Stimulated activated CD4-positive, alpha-beta T cell treated with anti-CD3 and anti-CD28 coated beads, Interleukin-12 subunit alpha, Interleukin-12 subunit beta, amount 100 ng/mL, for 4 hours (primary cell): Measurements from ENCODE around the gene LRP11.
"Not testable (repeated sequence)": the region's sequence is repeated elsewhere in the genome, so short reads cannot be mapped to it uniquely, and the experiment has no call there.

Experiments used
- DNase-seq: peaks from one replicate; pipeline ENCODE4 v3.0.0-alpha.2; 2020

LRP11 gene

DNA sequence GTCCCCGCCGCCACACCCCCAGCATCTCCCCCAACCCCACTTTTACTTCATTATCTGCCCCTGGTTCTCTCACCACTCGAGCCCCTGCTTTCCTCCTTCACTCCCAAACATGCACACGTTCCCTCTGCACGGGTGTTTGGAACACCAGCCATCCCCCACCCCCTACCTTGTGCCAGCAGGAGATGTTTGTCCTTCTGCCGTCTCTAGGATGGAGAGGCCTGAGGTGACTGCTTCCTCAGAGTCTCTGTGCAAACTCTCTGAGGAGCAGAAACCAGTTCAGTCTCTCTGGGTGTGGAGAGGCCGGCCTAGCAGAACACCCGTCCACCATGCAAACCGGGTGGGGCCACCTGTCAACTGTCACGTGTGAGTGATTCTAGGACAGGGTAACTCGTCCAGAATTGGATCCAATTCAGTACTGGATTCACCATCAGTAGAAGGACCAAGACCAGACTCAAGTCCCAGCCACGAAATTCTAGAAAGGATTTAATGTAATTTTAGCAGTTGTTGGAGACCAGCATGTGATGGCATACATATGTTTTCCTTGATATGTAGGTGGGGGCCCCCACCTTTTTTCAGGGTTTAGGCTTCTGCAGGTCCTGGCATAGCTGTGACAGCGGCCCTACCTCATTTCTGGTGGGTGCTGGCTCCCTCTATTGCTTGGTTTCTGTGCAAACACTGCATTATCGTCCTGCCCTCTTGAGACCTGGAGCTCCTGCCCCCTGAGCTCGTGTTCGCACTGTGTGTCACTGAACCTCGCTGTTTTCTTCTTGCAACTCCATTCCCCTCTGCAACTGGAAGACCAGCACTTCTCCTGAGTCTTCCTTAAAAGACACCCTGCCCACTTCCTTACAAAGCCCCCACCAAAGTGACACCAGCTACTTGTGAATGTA is 33.9 kb upstream of the LRP11 start, which contains the start of gene RAET1E:
Gene RAET1E (minus strand): TSS at position 259 of the 890 bp plus-strand sequence. CDS start 7,212 bp downstream, outside the sequence.
- DNase-seq = no peak

DNA sequence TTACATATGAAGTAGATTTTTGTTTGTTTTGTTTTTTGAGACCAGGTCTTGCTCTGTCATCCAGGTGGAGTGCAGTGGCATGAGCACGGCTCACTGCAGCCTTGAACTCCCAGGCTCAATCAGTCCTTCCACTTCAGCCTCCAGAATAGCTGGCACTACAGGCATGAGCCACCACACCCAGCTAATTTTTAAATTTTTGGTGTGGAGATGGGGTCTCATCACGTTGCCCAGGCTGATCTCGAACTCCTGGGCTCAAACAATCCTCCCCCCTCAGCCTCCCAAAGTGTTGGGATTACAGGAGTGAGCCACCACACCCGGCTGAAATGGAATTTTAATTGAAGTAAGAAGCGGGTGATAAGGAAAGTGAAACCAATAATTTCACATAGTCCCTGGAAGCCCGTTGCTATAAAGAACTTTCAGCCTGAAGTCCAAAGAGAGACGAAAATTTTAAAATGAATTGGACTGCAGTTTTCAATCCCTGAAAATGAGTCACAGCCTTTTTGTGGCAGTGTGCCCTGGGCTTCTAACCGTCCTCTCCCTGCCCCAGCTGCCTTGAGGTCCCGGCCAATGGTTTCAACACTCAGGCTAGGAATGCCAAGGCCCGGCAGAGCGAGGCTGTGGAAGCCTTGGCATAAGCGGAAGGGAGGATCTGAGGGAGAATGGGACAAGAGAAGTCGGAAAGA is 33.0 kb upstream of the LRP11 start:
- DNase-seq = no peak

DNA sequence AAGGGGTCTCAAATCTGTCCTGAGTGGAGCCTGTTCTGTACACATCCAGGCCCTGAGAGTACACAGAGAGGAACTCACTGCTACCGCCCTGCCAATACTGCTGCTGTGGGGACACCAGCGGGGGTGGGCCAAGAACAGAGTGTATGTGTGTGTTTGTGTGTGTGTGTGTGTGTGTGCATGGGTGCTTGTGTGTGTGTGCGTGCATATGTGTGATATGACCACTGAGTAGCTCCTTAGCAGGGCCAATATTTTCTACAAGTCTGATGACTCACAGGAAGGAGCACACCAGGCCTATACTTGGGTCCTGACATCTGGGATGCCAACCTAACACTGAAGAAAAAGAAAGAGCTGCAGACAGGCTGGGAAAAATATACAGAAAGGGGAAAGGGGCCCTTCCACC is 32.3 kb upstream of the LRP11 start:
- DNase-seq = no peak

DNA sequence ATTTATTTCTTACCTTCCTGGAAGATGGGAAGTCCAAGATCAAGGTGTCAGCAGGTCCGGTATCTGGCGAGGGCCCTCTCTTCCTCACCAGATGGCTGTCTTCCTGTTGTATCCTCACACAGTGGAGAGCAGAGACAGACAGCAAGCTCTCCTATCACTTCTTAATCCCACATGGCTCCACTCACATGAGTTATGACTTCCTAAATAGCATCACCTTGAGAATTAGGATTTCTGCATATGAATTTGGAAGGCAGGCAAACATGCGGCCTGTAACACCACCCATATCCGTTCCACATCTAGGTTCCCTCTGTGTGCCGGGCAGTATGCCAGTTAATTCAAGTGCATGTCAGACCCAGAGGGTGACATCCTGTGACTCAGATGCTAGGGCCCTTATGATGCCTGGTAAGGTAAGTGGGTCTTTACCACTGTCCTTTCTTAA is 31.7 kb upstream of the LRP11 start:
- no peak for DNase-seq

DNA sequence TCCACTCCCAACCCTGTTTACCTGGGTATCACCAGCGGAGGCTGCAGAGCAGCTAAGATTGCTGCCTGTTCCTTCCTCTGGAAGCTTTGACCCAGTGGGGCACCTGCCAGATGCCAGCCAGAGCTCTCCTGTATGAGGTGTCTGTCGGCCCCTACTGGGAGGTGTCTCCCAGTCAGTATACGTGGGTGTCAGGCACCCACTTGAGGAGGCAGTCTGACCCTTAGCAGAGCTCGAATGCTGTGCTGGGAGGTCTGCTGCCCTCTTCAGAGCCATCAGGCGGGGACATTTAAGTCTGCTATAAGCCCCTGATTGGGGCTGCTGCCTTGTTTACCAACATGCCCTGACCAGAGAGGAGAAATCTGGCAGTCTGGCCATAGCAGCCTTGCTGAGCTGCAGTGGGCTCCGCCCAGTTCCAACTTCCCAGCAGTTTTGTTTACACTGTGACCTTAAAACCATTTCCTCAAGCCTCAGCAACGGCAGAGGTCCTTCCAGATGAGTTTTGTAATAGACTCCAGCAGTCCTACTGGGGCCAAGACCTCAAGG is 31.0 kb upstream of the LRP11 start:
- no peak for DNase-seq

DNA sequence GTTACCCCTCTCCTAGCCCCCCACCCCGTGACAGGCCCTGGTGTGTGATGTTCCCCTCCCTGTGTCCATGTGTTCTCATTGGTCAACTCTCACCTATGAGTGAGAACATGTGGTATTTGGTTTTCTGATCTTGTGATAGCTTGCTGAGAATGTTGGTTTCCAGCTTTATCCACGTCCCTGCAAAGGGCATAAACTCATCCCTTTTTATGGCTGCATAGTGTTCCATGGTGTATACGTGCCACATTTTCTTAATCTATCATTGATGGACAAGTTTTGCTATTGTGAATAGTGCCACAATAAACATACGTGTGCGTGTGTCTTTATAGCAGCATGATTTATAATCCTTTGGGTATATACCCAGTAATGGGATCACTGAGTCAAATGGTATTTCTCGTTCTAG is 27.7 kb upstream of the LRP11 start:
- DNase-seq = not testable (repeated sequence)

DNA sequence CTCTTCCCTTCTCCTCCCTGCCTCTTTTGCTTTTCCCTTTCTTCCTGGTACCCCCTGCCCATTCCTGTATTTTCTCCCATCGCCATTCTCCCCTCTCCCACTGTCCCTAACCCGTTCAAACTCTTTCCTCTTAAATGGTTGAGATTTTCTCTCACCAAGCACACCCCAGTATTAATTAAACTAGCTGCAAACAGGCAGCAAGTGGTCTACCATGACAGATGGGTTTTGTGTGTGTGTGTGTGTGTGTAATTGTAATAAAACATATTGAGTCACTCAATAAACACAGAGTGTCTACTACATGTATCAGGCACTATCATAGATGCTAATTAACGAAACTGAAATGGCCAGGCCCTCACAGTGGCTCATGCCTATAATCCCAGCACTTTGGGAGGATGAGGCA is 27.1 kb upstream of the LRP11 start:
- DNase-seq = no peak

DNA sequence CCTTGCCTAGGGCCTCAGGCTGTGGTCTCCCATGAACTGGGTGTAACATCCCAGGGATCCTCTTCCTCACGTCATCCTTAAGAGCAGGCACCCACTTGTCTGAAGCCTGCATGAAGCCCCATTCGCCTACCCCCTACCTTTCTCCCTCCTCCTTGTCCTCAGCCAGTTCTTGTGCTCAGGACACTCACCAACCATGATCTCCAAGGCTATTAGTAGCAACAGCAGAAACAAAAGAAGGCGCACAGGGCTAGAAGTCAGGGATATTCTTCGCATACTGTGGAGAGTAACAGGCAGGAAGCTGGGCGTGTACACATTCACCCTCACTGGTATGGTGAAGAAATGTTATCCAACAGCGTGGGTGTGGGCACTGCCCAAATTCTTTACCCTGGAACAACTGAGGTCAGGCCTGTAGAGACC is 26.5 kb upstream of the LRP11 start:
- no peak for DNase-seq

DNA sequence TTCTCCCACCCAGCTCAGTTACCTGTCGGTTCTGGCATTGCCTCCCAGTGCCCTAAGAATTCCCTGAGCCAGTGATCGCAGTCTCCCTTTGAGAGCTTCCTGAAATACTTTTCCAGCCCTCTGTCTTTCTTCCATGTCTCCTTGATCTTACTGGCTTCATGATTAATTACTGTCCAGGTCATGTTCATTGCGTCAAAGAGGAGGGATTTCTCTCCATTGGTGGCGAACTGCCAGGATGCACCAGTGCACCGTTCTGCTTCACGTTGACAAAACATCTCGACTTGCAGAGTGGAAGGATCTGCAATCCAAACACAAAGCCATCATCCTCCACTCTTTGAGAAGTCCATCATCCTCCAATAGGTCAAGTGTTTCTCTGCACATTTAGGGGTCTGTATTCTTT is 25.2 kb upstream of the LRP11 start:
- DNase-seq = no peak

DNA sequence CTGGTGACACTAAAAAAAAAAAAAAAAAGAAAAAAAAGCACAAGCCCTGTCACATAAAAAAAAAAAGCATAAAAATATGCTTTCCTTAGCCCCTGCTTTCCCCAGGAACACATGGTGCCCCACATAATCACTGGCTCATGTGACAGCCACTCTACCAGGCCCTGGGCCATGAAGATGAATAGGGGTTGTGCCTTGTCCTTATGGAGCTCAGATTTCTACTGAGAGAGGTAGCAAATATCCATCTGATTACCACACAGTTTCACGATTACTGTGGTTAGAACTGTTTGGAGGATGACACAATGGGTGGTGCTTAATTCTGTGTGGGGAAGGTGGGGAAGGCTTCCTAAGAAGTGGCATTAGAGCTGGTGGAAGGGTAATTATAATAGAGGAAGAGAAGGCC is 24.5 kb upstream of the LRP11 start:
- DNase-seq = no peak

DNA sequence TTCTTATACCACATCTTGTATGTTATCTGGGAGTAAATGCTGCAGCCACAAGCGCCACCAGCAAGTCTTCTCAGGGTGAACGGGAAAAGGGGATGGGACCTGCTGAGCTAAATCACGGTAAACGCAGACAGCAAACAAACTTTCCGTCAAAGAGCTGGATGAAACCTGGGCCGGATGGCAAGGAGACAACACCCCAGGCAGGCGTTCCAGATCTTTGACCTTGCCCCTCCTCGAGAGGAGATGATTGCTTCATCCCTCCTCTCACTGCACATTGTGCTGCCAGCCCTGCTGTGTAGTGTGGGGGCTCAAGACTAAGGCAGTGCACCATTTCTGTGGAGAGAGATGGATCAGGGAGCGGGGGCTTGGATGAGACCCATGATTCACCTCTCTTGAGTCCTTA is 23.9 kb upstream of the LRP11 start:
- no peak for DNase-seq

DNA sequence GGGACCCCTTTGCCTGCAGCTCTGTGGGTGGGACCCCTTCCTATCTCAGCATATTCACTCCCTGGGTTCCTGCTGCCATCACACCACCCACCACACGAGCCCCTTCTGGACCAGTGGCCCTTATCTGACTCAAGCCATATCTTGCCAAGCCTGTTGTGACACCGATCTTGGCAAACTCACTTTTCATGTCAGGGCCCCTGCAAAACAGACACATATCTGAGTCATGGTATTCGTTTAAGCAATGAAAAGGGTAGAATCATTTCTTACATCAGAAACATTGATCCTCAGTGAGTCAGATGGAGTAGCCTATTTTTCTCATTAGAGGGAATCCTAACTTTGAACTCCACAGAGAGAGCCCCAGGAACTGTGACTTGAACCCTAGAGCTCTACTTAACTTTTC is 23.2 kb upstream of the LRP11 start:
- no peak for DNase-seq

DNA sequence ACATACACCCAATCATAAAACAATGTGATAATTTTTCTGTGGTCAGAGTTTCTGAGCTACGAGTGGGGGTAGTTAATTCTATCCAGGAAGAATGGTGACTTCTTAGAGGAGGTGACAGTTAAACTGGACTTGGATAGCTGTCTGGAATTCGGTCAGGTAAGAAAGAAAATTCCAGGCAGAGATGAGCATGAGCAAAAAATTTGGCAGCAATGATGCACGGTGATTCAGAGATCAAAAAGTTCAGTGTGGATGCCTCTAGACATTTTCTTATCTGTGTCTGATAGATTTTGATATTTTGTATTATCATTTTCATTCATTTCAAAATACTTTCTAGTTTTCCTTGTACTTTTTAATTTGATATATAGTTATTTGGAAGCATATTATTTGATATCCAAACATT is 21.7 kb upstream of the LRP11 start:
- DNase-seq = no peak

DNA sequence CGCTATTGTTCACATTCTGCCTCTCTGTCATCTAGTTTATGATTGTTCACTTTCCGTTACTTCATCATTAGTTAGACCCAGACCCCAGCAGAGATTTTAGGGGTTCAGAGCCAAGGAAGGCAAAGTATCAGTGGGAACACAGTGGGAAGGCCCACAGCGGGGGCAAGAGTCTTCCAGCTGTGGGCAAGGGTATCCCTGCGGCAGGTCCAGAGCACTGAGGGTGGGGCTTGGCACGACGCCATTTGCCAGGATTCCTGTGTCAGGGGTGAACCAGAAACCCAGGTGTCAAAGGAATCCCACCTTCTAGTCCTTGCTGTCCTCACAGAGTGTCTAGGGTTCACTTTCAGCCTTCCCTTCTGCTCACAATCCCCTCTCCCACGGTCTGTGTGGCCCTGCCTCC is 20.5 kb upstream of the LRP11 start:
- DNase-seq = no peak

DNA sequence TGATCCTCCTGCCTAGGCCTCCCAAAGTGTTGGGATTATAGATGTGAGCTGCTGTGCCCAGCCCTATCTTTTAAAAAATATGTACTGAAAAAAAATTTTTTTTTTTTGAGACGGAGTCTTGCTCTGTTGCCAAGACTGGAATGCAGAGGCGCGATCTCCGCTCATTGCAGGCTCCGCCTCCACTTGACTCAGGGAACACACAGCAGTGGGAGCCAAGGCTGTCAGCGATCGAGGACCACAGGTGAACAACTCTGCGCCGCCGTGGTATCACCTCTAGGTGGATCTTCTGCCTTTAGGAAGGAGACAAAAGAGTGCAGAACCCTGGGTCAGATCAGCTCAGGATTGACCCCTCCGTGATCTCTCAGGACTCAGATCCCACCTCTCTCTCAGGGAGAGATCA is 20.1 kb upstream of the LRP11 start:
- DNase-seq = no peak

DNA sequence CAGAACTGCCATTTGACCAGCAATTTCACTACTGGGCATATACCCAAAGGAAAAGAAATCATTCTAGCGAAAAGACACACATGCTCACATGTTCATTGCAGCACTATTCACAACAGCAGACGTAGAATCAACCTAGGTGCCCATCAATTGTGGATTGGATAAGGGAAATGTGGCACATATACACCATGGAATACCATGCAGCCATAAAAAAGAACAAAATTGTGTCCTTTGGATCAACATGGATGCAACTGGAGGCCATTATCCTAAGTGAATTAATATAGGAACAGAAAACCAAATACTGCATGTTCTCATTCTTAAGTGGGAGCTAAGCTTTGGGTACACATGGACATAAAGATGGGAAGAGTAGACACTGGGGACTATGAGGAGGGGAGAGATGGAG is 17.7 kb upstream of the LRP11 start:
- no peak for DNase-seq

DNA sequence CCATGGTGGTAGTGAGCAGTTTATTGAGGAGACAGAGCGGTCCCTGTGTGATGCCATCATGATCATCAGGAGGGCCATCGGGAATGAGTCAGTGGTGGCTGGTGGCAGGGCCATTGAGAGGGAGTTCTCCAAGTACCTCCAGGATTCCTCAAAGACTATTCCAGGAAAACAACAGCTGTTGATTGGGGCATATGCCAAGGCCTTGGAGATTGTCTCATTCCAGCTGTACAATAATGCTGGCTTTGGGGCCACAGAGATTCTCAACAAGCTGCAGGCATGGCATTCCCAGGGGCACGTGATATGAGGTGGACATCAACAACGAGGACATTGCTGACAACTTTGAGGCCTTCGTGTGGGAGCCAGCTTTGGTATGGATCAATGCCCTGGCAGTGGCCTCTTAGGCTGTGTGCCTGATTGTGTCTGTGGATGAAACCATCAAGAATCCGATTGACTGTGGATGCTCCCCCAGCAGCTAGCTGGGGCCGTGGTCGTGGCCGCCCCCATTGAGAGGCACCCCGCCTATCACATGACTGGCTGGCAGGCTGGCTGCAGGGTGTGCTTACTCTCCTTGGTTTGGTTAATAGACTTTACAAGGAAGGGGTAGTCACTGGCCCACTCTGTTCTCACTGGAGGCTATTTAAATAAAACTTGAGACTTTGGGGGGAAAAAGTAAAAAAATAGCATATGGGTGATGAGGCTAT is 17.1 kb upstream of the LRP11 start:
- no peak for DNase-seq

DNA sequence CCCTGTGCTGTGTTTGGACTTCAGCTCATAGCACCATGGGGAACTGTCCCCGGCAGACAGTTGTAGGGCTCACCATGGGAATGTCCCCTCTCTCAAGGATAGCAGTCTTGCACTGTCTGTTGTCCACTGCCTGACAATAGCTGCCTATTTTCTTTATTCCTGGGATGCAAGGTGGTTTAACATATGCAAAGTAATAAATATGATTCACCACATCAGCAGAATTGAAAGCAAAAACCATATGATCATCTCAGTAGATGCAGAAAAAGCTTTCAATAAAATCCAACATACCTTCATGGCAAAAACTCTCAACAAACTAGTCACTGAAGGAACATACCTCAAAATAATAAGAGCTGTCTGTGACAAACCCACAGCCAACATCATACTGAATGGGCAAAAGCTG is 13.5 kb upstream of the LRP11 start:
- DNase-seq = no peak

DNA sequence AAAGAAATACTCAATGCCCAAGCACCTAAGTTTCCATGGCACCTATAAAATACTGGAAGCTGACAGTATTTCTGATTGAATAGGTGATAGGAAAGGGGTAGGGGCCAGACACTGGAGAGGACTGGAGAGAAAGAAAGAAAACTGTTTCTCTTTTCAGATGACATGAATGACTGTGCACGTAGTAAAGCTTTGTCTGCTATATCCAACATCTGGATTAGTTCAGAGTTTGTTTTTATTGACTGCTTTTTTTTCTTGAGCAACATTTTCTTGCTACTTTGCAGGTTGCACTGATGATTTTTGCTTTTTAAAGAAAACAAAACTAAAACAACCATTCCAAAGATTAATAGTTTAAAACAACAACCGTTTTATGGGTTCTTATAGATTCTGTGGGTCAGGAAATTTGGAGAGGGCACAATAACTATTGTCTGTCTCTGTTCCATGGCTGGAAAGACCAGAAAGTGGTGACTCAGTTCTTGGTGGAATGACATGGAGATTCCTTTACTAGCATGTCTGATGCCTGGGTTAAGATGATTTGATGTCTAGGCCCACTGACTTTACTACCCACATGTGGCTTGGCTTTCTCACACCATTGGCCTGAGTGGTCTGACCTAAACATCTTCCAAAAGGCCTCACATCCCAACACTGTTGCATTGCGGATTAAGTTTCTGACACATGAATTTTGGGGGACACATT is 12.2 kb upstream of the LRP11 start:
- no peak for DNase-seq

DNA sequence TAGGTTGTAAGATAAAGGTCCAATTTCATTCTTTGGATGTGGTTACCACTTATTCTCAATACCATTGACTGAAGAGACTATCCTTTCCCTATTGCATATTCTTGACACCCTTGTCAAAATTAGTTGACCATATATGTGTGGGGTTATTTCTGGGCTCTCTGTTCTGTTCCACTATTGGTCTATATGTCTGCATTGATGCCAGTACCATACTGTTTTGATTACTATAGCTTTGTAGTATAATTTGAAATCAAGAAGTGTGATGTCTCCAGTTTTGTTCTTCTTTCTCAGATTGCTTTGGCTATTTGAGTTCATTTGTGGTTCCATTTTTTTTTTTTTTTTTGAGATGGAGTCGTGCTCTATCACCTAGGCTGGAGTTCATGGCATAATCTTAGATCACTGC is 8.1 kb upstream of the LRP11 start:
- DNase-seq = no peak

DNA sequence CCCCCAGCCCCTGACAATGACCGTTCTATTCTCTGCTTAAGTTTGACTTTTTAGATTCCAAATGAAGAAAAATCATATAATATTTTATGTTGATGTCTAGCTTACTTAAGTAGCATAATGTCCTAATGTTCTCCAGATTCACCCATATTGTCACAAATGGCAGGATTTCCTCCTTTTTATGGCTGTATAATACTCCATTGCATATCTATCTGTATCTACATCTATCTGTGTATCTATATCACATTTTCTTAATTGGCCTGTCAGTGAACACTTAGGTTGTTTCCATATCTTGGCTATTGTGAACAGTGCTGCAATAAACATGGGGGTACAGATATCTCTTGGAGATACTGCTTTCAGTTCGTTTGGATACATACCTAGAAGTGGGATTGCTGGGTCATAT is 7.0 kb upstream of the LRP11 start:
- no peak for DNase-seq

DNA sequence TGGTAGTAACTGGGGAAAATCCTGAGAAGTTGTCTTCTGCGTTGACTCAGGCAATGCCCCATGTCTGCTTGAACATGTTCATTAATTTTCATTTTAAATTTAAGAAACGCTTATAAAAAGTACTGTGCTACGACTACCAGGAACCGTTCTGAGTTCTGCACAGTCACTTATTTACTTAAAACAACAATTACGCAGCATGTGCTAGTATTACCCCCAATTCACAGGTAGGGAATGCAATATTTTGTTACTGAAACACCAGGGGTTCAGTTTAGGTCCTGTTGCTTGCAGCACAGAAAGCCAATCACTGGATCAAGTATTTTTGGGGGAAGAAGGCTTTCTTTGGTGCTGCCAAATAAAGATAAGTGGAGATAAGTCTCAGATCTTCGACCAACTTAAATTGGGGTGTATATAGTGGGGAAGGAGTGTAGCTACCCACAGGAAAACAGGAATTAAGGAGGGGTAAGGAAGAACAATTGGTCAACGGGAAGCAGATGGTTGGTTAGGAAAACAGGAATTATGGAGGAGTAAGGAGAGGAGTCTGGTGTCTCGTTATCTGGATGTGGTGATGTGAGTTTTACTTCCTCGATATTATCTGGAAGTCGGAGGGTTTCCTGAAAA is 5.2 kb upstream of the LRP11 start:
- DNase-seq = no peak
